ENCODE data around the gene MEIS1. TPM values are rescaled to one million over a fixed set of nuclear protein-coding genes. Genes with fewer than 3 reads are reported as not detected.

Gene MEIS1
- total RNA-seq, 1 experiment from 2014 or later = 4.1 TPM

DNA sequence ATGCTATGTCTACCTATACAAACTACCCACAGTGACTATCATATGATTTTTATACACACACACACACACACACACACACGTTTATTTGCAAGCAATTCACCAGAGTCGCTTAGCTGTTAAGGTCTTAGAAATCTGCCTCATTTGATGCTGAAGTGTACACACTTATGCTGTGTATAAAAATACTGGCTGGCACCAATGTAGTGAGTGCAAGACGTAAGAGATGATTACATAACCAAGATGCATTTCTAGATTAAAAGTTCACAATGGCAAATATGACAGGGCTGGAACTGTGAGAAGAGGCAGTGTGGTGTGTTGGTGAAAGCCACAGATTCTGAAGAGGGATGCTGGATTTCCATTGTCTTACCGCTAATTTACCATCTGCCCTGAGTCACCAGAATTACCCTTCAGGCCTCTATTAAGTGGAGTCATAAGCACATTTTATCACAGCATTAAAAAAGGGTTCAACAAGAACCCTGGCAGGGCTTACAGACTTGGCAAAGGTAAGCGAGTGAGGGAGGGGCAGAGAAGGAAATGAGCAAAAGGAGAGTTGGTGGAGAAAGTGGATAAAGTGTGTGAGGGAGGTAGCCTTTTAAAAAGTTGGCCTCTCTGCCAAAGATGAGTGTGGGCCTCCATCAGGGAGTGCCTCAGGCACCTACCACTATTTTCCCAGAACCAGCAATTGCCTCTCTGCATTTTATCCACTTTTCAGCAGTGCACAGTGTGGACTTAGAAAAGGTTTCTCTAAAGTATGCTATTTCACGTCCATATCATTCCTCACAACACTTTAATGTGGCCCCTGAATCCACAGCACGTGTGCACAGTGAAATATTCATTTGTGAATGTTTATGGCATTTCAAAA, 21.5 kb downstream of the MEIS1 start:
- intact Hi-C loops (cut with micrococcal nuclease) = no loop called here
- H3K79me2 ChIP-seq (ENCODE audit: low read length) = no peaks in the 10 kb centered on the region
- no peak overlapping the region for H2AFZ ChIP-seq (ENCODE audit: low read length)
- no peaks in the 10 kb centered on the region for H3K36me3 ChIP-seq (ENCODE audit: low read depth, low read length)
- CTCF ChIA-PET = no interaction called here
- TF ChIP-seq EZH2 (IDR thresholded peaks at IDR 0.05; ENCODE audit: low read length, unreplicated experiment) = no peak
- TF ChIP-seq, protein P1, sequence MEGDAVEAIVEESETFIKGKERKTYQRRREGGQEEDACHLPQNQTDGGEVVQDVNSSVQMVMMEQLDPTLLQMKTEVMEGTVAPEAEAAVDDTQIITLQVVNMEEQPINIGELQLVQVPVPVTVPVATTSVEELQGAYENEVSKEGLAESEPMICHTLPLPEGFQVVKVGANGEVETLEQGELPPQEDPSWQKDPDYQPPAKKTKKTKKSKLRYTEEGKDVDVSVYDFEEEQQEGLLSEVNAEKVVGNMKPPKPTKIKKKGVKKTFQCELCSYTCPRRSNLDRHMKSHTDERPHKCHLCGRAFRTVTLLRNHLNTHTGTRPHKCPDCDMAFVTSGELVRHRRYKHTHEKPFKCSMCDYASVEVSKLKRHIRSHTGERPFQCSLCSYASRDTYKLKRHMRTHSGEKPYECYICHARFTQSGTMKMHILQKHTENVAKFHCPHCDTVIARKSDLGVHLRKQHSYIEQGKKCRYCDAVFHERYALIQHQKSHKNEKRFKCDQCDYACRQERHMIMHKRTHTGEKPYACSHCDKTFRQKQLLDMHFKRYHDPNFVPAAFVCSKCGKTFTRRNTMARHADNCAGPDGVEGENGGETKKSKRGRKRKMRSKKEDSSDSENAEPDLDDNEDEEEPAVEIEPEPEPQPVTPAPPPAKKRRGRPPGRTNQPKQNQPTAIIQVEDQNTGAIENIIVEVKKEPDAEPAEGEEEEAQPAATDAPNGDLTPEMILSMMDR (conservative IDR thresholded peaks at IDR 0.05; ENCODE audit: low read depth, low read length) = no peak
- TF ChIP-seq EZH2phosphoT487 (IDR thresholded peaks at IDR 0.05; ENCODE audit: borderline replicate concordance, low read length) = no peak
- no peak overlapping the region for H3K4me2 ChIP-seq (ENCODE audit: low read length)
- no peaks in the 10 kb centered on the region for H3F3A ChIP-seq (ENCODE audit: low read length, unreplicated experiment)
- DNase-seq (peak; percentile 41), ATAC-seq (peak; percentile 87)
- no peaks in the 10 kb centered on the region for H3K9me2 ChIP-seq (replicated peaks; ENCODE audit: low read length)
- no peak overlapping the region for H3K27ac ChIP-seq (ENCODE audit: low read length)
- H3K4me1 ChIP-seq (ENCODE audit: insufficient read depth, low read length) = peaks cover 10% of the 10 kb centered on the region
- POLR2A ChIA-PET (ENCODE audit: unreplicated experiment) = no interaction called here
- no TSS peak for BruUV-seq (replicated peaks)
- H4K20me1 ChIP-seq (ENCODE audit: low read length) = no peaks in the 10 kb centered on the region
- H3K27me3 ChIP-seq (ENCODE audit: low read length) = no peaks in the 10 kb centered on the region
- no peak overlapping the region for H3K4me3 ChIP-seq (ENCODE audit: low read length)
- H3K9ac ChIP-seq (ENCODE audit: low read length) = no peak overlapping the region
- no peaks in the 10 kb centered on the region for H3K9me3 ChIP-seq (ENCODE audit: low read length)

DNA sequence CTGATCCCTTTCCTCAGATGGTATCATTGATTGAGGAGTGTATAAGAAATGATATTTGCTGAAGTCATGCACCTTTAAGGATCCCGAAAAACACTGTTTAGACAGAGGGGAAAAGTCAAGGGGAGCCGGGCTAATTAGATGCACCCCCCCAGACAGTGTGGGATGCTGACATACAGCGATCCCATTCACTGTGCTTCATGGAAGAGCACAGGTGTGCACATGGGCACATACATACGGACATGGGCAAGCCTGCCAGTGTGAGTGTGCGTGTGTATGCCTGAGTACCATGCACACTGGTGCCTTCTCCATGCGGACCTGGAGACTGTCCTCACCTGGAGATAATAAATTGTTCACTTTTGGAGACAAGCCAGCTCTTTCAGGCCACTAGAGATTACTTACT, 22.6 kb downstream of the MEIS1 start:
- ChIA-PET CTCF (no interaction called here), POLR2A (ENCODE audit: unreplicated experiment) (no interaction called here)
- intact Hi-C loops (cut with micrococcal nuclease) = no loop called here
- H3K9me3 ChIP-seq (ENCODE audit: low read length) = no peaks in the 10 kb centered on the region
- no peaks in the 10 kb centered on the region for H3F3A ChIP-seq (ENCODE audit: low read length, unreplicated experiment)
- no peak for DNase-seq
- H3K9ac ChIP-seq (ENCODE audit: low read length) = no peak overlapping the region
- H3K27me3 ChIP-seq (ENCODE audit: low read length) = no peaks in the 10 kb centered on the region
- H4K20me1 ChIP-seq (ENCODE audit: low read length) = no peaks in the 10 kb centered on the region
- no peak overlapping the region for H3K4me3 ChIP-seq (ENCODE audit: low read length)
- H3K27ac ChIP-seq (ENCODE audit: low read length) = no peak overlapping the region
- no TSS peak for BruUV-seq (replicated peaks)
- peaks cover 10% of the 10 kb centered on the region for H3K4me1 ChIP-seq (ENCODE audit: insufficient read depth, low read length)
- TF ChIP-seq, protein P1 (conservative IDR thresholded peaks at IDR 0.05; ENCODE audit: low read depth, low read length) = no peak
- TF ChIP-seq EZH2 (IDR thresholded peaks at IDR 0.05; ENCODE audit: low read length, unreplicated experiment) (no peak), EZH2phosphoT487 (IDR thresholded peaks at IDR 0.05; ENCODE audit: borderline replicate concordance, low read length) (no peak)
- no peak for ATAC-seq
- H3K36me3 ChIP-seq (ENCODE audit: low read depth, low read length) = no peaks in the 10 kb centered on the region
- no peak overlapping the region for H3K4me2 ChIP-seq (ENCODE audit: low read length)
- H3K79me2 ChIP-seq (ENCODE audit: low read length) = no peaks in the 10 kb centered on the region
- H2AFZ ChIP-seq (ENCODE audit: low read length) = no peak overlapping the region
- H3K9me2 ChIP-seq (replicated peaks; ENCODE audit: low read length) = no peaks in the 10 kb centered on the region

GRCh38 chr2:66460031-66460430, 25.1 kb downstream of the MEIS1 start:
- no TSS peak for BruUV-seq (replicated peaks)
- TF ChIP-seq EZH2 (IDR thresholded peaks at IDR 0.05; ENCODE audit: low read length, unreplicated experiment) (no peak), EZH2phosphoT487 (IDR thresholded peaks at IDR 0.05; ENCODE audit: borderline replicate concordance, low read length) (no peak)
- TF ChIP-seq, protein P1 (conservative IDR thresholded peaks at IDR 0.05; ENCODE audit: low read depth, low read length) = no peak
- ChIA-PET CTCF (no interaction called here), POLR2A (ENCODE audit: unreplicated experiment) (no interaction called here)
- ATAC-seq = no peak
- no peak for DNase-seq
- H3K4me2 ChIP-seq (ENCODE audit: low read length) = no peak overlapping the region
- H3K4me3 ChIP-seq (ENCODE audit: low read length) = no peak overlapping the region
- no peak overlapping the region for H3K27ac ChIP-seq (ENCODE audit: low read length)
- H3K27me3 ChIP-seq (ENCODE audit: low read length) = no peaks in the 10 kb centered on the region
- no peak overlapping the region for H3K9ac ChIP-seq (ENCODE audit: low read length)
- H3K79me2 ChIP-seq (ENCODE audit: low read length) = no peaks in the 10 kb centered on the region
- peaks cover 10% of the 10 kb centered on the region for H3K4me1 ChIP-seq (ENCODE audit: insufficient read depth, low read length)
- H3K36me3 ChIP-seq (ENCODE audit: low read depth, low read length) = no peaks in the 10 kb centered on the region
- H3K9me2 ChIP-seq (replicated peaks; ENCODE audit: low read length) = no peaks in the 10 kb centered on the region
- intact Hi-C loops (cut with micrococcal nuclease) = no loop called here
- no peaks in the 10 kb centered on the region for H3F3A ChIP-seq (ENCODE audit: low read length, unreplicated experiment)
- no peaks in the 10 kb centered on the region for H4K20me1 ChIP-seq (ENCODE audit: low read length)
- H2AFZ ChIP-seq (ENCODE audit: low read length) = no peak overlapping the region
- H3K9me3 ChIP-seq (ENCODE audit: low read length) = no peaks in the 10 kb centered on the region
